Esophagus muscularis mucosa (tissue), 3 donors: ENCODE data around the gene STRN.

ENCODE experiments used
- CTCF ChIP-seq, 3 experiments: fragments of 200-600 bp in 2 of 3; fragments of 450-650 bp in 1 of 3; sonication (generic) in 2 of 3; IDR thresholded peaks; one replicate each; pipeline ENCODE4 v1.5.1; 2017 to 2019; ENCODE audit warnings: antibody characterized with exemption in 3 of 3, mild to moderate bottlenecking in 2 of 3, moderate library complexity in 1 of 3
- POLR2A ChIP-seq: fragments of 450-650 bp; IDR thresholded peaks from one replicate; pipeline ENCODE4 v1.6.1; 2017; ENCODE audit warnings: antibody characterized with exemption, moderate library complexity, mild to moderate bottlenecking, low read depth
- POLR2AphosphoS5 ChIP-seq, 2 donors: sonication (generic); formaldehyde crosslinking; IDR thresholded peaks; one replicate each; pipeline ENCODE4 v1.6.1; 2017; ENCODE audit warnings: antibody characterized with exemption in 2 of 2

DNA sequence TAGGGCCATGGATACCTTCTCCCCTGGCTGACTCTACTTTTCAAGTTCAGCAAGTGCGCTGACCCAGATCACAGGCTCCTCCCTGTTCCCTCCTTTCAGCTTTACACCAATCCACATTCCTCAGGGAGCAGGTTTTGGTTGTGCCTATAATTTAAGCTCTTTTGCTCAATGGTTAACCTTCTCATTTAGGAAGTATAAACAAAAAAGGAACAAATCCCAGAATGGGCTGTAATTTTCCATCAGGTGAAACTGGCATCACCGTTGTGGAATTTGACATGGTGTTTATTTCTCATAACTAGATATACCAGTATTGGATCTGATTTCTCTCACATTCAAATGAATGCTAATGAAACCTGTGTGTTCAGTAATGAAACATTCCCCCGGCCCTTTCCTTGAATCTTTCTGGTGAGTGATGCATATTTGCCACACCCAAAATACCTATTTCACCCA is 13.6 kb downstream of the STRN start:
- TF ChIP-seq CTCF (IDR thresholded peaks at IDR 0.05) = no peak
- no peak for TF ChIP-seq POLR2AphosphoS5 (IDR thresholded peaks at IDR 0.05)
- TF ChIP-seq POLR2A = no peak
